Omental fat pad (tissue), 4 donors: ENCODE results near the gene CAPN14. TPM values are rescaled to one million over a fixed set of nuclear protein-coding genes. Genes with fewer than 3 reads are reported as not detected.

ENCODE experiments used
- ATAC-seq: fragments of 150-250 bp; one replicate; pipeline ENCODE4 v1.9.1; 2016; ENCODE audit warnings: mild to moderate bottlenecking, moderate library complexity; ENCODE audit not compliant: low FRiP score
- DNase-seq: peaks from one replicate; pipeline ENCODE4 v3.0.0-alpha.2; 2019; ENCODE audit warnings: low spot score
- total RNA-seq, 4 donors: library from RNA; depleted of rRNA; stranded (reverse); fragments of >200 nt; gene quantifications; one replicate each; pipeline ENCODE4 v1.1.0, GENCODE V29; 2016
- TF ChIP-seq, protein P1 (sequence below), 3 donors: fragments of 450-650 bp; IDR thresholded peaks; one replicate each; pipeline ENCODE4 v1.5.1; 2016 to 2017; ENCODE audit warnings: antibody characterized with exemption in 3 of 3, mild to moderate bottlenecking in 3 of 3, moderate library complexity in 2 of 3

Gene CAPN14
- total RNA-seq, 4 donors from 2014 or later = 0.13 TPM; not detected in 3

DNA sequence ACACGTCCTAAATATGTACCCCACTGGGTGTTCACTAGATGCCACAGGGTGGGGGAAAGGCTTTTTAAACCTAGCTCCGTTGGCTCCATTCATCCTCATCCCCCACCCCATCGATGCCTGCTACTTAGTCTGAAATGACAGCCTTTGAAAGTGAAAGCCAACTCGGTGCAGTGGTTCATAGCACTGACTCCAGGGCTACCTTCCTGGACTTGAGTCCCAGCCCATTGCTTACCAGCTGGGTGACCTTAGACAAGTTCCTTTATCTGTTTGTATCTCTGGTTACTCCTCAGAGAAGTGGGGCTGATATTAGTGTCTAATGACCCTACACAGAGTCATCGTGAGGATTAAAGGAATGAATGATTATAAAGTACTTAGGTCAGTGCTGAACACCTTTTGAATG lies 41.0 kb upstream of the CAPN14 start:
- DNase-seq = no peak
- ATAC-seq = no peak
- TF ChIP-seq, protein P1, sequence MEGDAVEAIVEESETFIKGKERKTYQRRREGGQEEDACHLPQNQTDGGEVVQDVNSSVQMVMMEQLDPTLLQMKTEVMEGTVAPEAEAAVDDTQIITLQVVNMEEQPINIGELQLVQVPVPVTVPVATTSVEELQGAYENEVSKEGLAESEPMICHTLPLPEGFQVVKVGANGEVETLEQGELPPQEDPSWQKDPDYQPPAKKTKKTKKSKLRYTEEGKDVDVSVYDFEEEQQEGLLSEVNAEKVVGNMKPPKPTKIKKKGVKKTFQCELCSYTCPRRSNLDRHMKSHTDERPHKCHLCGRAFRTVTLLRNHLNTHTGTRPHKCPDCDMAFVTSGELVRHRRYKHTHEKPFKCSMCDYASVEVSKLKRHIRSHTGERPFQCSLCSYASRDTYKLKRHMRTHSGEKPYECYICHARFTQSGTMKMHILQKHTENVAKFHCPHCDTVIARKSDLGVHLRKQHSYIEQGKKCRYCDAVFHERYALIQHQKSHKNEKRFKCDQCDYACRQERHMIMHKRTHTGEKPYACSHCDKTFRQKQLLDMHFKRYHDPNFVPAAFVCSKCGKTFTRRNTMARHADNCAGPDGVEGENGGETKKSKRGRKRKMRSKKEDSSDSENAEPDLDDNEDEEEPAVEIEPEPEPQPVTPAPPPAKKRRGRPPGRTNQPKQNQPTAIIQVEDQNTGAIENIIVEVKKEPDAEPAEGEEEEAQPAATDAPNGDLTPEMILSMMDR (IDR thresholded peaks at IDR 0.05) = no peak

DNA sequence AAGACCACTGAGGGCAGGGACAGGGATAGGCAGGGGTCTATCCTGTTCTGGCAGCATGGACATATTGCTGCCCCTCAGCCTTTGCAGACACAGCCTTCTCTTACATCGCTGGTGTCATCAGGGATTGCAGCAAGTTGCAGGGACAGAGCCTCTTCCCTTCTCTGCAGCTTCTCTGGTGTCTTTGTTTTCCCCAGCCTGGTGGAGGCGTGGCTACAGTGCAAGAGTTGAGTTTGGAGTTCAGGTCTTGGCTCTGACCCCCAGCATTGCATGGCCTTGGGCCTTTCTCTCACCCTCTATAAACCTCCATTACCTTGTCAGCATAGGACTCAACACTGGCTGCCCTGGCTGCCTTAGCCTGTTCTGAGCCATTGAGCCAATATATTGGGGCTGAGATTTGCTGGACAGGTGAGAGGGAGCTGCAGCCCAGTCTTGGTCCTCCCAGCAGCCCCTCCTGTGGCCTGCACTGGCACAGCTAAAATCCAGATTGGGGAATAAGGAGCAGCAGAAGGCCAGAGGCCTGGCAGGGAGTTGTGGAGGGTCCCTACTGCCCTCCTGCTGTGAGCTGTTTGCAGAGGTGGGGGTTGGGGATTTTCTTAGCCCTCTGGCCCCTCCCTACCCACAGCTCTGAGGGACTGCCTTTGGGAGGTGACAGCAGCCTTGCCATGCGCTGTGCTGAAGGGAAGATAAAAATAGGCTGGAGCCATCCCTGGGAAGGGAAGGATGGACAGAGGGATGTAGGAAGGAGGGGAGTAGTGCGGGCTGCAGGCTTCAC lies 39.5 kb upstream of the CAPN14 start:
- TF ChIP-seq, protein P1 (IDR thresholded peaks at IDR 0.05) = no peak
- no peak for DNase-seq
- no peak for ATAC-seq

DNA sequence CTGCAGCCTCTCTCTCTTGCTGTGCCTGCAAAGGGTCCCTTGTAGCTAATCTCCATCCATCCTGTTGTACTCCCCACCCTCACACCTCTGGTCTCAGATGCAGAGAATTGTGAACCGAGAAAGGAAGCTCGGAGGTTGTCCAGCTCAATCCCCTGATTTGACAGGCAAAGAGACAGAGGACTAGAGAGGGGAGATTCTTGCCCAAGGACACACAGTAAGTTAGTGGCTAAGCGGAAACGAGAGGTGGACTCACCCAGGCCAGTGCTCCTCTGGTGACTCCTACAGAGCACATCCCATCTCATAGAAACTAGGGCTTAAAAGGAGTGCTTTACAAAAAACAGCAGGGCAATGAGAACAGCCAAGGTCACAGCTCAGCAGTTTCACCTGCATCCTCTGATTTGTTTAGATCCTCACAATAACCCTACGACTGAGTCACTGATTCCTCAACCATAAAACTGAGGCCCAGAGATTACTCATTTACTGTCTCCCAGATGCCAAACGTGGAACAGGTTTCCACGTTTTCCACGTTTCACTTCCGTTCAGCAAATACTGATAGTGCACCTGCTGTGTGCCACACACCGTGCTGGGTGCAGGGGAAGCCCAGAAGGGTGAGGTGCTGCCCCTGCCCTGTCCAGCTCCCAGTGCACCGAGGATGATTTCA lies 38.7 kb upstream of the CAPN14 start:
- no peak for ATAC-seq

DNA sequence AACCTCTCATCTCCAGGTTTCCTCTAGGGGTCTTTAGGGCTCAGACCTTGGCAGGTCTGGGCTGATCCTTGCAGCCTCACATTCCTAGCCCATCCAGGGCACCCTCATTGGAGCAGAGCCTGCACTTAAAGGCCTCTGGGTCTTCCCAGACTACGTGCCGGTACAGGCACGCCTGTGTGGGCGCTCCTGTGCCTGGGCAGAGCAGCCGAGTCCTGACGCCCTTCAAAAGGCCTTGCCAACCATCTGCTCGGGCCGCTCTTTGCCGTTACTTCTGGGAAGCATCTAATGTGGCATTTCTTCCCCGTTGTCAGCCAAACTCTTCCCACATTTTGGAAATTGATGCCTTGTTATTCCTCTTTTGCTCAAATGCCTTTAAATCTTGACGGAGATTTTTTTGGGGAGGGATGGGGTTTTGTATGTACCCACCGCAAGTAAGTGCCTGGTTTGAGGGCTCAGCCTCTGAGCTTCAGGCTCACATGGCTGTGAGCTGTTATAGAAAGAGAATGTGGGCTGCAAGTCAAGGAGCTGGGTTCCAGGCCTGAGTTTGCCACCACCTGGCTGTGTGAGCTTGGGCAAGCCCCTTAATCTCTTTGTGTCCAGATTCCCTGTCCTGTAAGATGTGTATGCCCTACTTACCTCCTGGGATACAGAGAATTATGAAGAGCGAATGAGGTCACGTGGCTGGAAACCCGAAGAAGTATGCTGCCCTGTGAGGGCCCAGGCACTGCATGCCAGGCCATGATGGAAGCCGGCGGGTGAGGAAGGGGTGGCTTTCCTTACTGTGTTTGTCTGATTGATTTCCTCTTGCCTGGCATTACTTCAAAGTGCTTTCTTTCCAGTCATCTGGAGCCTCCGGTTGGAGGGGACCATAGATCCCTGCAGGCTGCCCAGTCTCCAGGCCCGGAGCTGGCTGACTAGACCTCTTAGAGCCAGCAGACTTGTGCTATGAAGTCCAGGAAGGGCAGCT lies 37.2 kb upstream of the CAPN14 start:
- ATAC-seq (no peak), DNase-seq (no peak)
- TF ChIP-seq, protein P1 (IDR thresholded peaks at IDR 0.05) = no peak

More for the DNA sequence above, 38.7 kb upstream of the CAPN14 start:
- DNase-seq = no peak
- TF ChIP-seq, protein P1 (IDR thresholded peaks at IDR 0.05) = no peak

DNA sequence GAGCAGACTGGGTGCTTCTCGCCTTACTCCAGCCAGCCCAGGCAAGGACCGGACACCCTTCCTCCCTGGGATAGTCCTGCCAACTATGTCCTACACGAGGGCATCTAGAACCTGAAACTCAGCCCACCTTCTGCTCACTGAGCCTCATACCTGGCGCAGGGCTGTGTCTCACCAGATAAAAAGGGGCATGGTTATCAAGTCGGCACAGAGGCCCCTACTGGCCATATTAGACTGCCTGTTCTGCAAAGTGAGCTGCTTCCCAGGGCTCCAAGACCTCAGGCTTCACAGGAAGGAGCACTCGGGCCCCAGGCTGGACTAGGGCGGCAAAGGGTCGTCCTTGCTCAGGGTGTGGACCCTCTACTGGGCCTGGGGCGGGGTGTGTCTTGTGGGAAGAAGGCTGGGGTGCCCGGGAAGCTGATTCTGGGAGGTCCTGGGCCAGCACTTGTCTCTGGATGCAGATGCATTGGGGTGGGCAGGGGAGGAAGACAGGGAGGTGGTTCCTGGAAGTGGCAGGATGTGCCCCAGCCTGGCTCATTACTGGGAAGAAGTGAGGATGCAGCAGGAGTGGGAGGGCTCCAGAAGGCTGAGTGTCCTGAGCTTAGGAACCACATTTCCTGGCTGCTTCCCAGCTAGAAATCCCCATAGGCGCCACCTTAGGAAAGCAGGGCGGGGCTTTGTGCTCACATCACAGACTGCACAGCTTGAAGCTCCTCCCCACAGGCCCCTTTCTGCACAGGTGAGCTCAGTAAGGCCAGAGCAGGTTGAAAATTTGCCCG lies 36.2 kb upstream of the CAPN14 start:
- DNase-seq (no peak), ATAC-seq (peak; percentile 62)
- TF ChIP-seq, protein P1 (IDR thresholded peaks at IDR 0.05) = no peak

DNA sequence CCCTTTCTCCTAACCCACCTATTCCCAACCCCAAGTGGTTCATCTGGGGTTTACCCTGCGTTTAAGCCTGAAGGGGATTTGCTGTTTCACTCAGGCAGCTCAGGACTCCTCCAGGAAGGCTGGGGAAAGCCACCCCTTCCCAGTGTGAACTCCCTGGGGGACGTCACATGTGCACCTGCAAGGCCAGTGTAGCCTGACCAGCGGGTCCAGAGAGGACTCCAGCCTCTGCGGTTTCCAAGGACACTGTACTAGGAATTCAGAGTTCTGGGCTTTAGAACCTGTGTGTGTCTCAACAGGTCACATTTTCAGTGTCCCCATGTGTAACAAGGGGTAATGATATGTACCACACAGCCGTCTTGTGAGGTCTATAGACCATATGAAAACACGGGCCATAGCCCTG lies 34.5 kb upstream of the CAPN14 start:
- DNase-seq (no peak), ATAC-seq (no peak)
- TF ChIP-seq, protein P1 (IDR thresholded peaks at IDR 0.05) = no peak
